Liver (tissue), 3 donors: ENCODE data around the gene USP53.

ENCODE experiments used
- ATF3 ChIP-seq: IDR thresholded peaks from 2 replicates; pipeline ENCODE4 v1.6.1; 2016; ENCODE audit warnings: antibody characterized with exemption
- CTCF ChIP-seq: fragments of 150-350 bp; IDR thresholded peaks from 2 replicates; pipeline ENCODE4 v1.5.1; 2017; ENCODE audit warnings: improper control_type of control experiment, low read depth, low read length; ENCODE audit not compliant: missing input control
- EGR1 ChIP-seq, 2 donors: IDR thresholded peaks; 2 replicates each; pipeline ENCODE4 v1.6.1; 2016 to 2018; ENCODE audit warnings: antibody characterized with exemption in 2 of 2, low read depth in 2 of 2
- FOXA1 ChIP-seq: IDR thresholded peaks from 2 replicates; pipeline ENCODE4 v1.6.1; 2016; ENCODE audit warnings: antibody characterized with exemption
- GABPA ChIP-seq, 2 donors: IDR thresholded peaks in 1 of 2; conservative IDR thresholded peaks in 1 of 2; 2 replicates each; pipeline ENCODE4 v1.6.1; 2016; ENCODE audit warnings: antibody characterized with exemption in 2 of 2, mild to moderate bottlenecking in 1 of 2, moderate library complexity in 1 of 2
- JUND ChIP-seq, 2 donors: IDR thresholded peaks; 2 replicates each; pipeline ENCODE4 v1.6.1; 2016; ENCODE audit warnings: antibody characterized with exemption in 2 of 2
- NR2F2 ChIP-seq: IDR thresholded peaks from 2 replicates; pipeline ENCODE4 v1.6.1; 2016; ENCODE audit warnings: antibody characterized with exemption
- RAD21 ChIP-seq, 2 donors: IDR thresholded peaks; 2 replicates each; pipeline ENCODE4 v1.6.1; 2016; ENCODE audit warnings: antibody characterized with exemption in 2 of 2, mild to moderate bottlenecking in 2 of 2
- REST ChIP-seq: IDR thresholded peaks from 2 replicates; pipeline ENCODE4 v1.6.1; 2016; ENCODE audit warnings: antibody characterized with exemption, mild to moderate bottlenecking
- SP1 ChIP-seq: IDR thresholded peaks from 2 replicates; pipeline ENCODE4 v1.6.1; 2018; ENCODE audit warnings: antibody characterized with exemption, mild to moderate bottlenecking
- ZBTB33 ChIP-seq: IDR thresholded peaks from 2 replicates; pipeline ENCODE4 v1.6.1; 2016; ENCODE audit warnings: antibody characterized with exemption
- donor health status: healthy.
- donor health status: healthy.

- no peak for TF ChIP-seq ZBTB33
- TF ChIP-seq CTCF, result no peak
- TF ChIP-seq REST, result no peak
- TF ChIP-seq SP1, result no peak
- TF ChIP-seq NR2F2, result no peak
- TF ChIP-seq ATF3, result no peak
- TF ChIP-seq GABPA (IDR thresholded peaks at IDR 0.05 in 1 of 2, conservative IDR thresholded peaks at IDR 0.05 in 1 of 2), result no peak
- no peak for TF ChIP-seq RAD21 (IDR thresholded peaks at IDR 0.05)
- no peak for TF ChIP-seq JUND (IDR thresholded peaks at IDR 0.05)
- TF ChIP-seq EGR1 (IDR thresholded peaks at IDR 0.05; ENCODE audit: low read depth in 2 of 2), result no peak
- TF ChIP-seq FOXA1, result no peak
Observed at GRCh38 chr4:119209586-119209985, 2.9 kb upstream of the USP53 start.
